HG03039 (cell line): ENCODE measurements around the gene IL13RA1.
"Not testable (repeated sequence)": the region's sequence is repeated elsewhere in the genome, so short reads cannot be mapped to it uniquely, and the experiment has no call there.

Experiments
- ATAC-seq: cut with Tn5 transposase; IDR thresholded peaks from one replicate; pipeline ENCODE4 v1.9.1; 2021; ENCODE audit warnings: mild to moderate bottlenecking, moderate library complexity; ENCODE audit not compliant: unreplicated experiment

The IL13RA1 gene

GRCh38 chrX:118727686-118728339 lies 407 bp downstream of the IL13RA1 start:
- no peak for ATAC-seq

GRCh38 chrX:118729042-118729652 lies 1.7 kb downstream of the IL13RA1 start:
- no peak for ATAC-seq

GRCh38 chrX:118730500-118731247 lies 3.3 kb downstream of the IL13RA1 start:
- ATAC-seq, result no peak

- not testable (repeated sequence) for ATAC-seq
These were observed 5.1 kb downstream of the IL13RA1 start for GRCh38 chrX:118732551-118732950.

GRCh38 chrX:118734909-118735308 lies 7.5 kb downstream of the IL13RA1 start:
- no peak for ATAC-seq

GRCh38 chrX:118736394-118737010 lies 9.1 kb downstream of the IL13RA1 start:
- no peak for ATAC-seq

GRCh38 chrX:118739577-118739976 lies 12.2 kb downstream of the IL13RA1 start:
- no peak for ATAC-seq

GRCh38 chrX:118740276-118740889 lies 13.0 kb downstream of the IL13RA1 start:
- no peak for ATAC-seq

GRCh38 chrX:118742176-118742575 lies 14.8 kb downstream of the IL13RA1 start:
- ATAC-seq, result no peak

- ATAC-seq, result no peak
These were observed 18.2 kb downstream of the IL13RA1 start for GRCh38 chrX:118745570-118745969.

- ATAC-seq, result peak; percentile 81
These were observed 24.8 kb downstream of the IL13RA1 start for GRCh38 chrX:118751950-118752783.

- ATAC-seq, result no peak
These were observed 28.2 kb downstream of the IL13RA1 start for GRCh38 chrX:118755633-118756032.

- no peak for ATAC-seq
These were observed 28.7 kb downstream of the IL13RA1 start for GRCh38 chrX:118756101-118756500.

GRCh38 chrX:118758511-118758910 lies 31.1 kb downstream of the IL13RA1 start:
- no peak for ATAC-seq

GRCh38 chrX:118760025-118760424 lies 32.6 kb downstream of the IL13RA1 start:
- ATAC-seq, result no peak

- ATAC-seq, result no peak
These were observed 34.7 kb downstream of the IL13RA1 start for GRCh38 chrX:118761939-118762707.

GRCh38 chrX:118763489-118763888 lies 36.1 kb downstream of the IL13RA1 start:
- no peak for ATAC-seq

GRCh38 chrX:118764122-118764521 lies 36.7 kb downstream of the IL13RA1 start:
- no peak for ATAC-seq

GRCh38 chrX:118770133-118770760 lies 42.8 kb downstream of the IL13RA1 start:
- ATAC-seq, result no peak
